Liver (tissue), 9 donors: ENCODE data around the gene GPHN. TPM values are rescaled to one million over a fixed set of nuclear protein-coding genes. Genes with fewer than 3 reads are reported as not detected.

Source experiments
- DNase-seq: peaks from one replicate; pipeline ENCODE4 v3.0.0-alpha.2; 2017; ENCODE audit warnings: low spot score
- H3K27ac ChIP-seq, 2 donors: one replicate each; pipeline ENCODE4 v1.7.0; 2013; ENCODE audit warnings: inconsistent platforms in 2 of 2, low read length in 2 of 2, control low read depth in 1 of 2, low read depth in 1 of 2, mild to moderate bottlenecking in 1 of 2
- H3K27me3 ChIP-seq, 4 donors: one replicate each; pipeline versions ENCODE4 v1.6.1 to v1.7.0; 2013; ENCODE audit warnings: low read length in 3 of 4, inconsistent platforms in 1 of 4, mild to moderate bottlenecking in 1 of 4, moderate library complexity in 1 of 4; ENCODE audit not compliant: control insufficient read depth in 4 of 4, insufficient read depth in 4 of 4
- H3K36me3 ChIP-seq, 4 donors: one replicate each; pipeline versions ENCODE4 v1.6.1 to v1.7.0; 2013; ENCODE audit warnings: low read length in 3 of 4, mild to moderate bottlenecking in 3 of 4, low read depth in 1 of 4, moderate library complexity in 1 of 4; ENCODE audit not compliant: control insufficient read depth in 4 of 4, insufficient read depth in 3 of 4
- H3K4me1 ChIP-seq, 4 donors: one replicate each; pipeline versions ENCODE4 v1.6.1 to v1.7.0; 2013; ENCODE audit warnings: low read length in 3 of 4, mild to moderate bottlenecking in 3 of 4, moderate library complexity in 1 of 4; ENCODE audit not compliant: control insufficient read depth in 4 of 4, insufficient read depth in 4 of 4
- H3K4me3 ChIP-seq, 3 donors: one replicate each; pipeline versions ENCODE4 v1.6.1 to v1.7.0; 2013; ENCODE audit warnings: low read length in 3 of 3, control low read depth in 1 of 3, low read depth in 1 of 3, mild to moderate bottlenecking in 1 of 3
- H3K9ac ChIP-seq, 2 donors: one replicate each; pipeline ENCODE4 v1.7.0; 2013; ENCODE audit warnings: low read length in 2 of 2, mild to moderate bottlenecking in 2 of 2, moderate library complexity in 2 of 2, control low read depth in 1 of 2, low read depth in 1 of 2
- H3K9me3 ChIP-seq, 4 donors: one replicate each; pipeline versions ENCODE4 v1.6.1 to v1.7.0; 2013; ENCODE audit warnings: low read length in 3 of 4; ENCODE audit not compliant: control insufficient read depth in 4 of 4
- EGR1 ChIP-seq, 2 donors: IDR thresholded peaks; 2 replicates each; pipeline ENCODE4 v1.6.1; 2016 to 2018; ENCODE audit warnings: antibody characterized with exemption in 2 of 2, low read depth in 2 of 2
- FOXA1 ChIP-seq: IDR thresholded peaks from 2 replicates; pipeline ENCODE4 v1.6.1; 2016; ENCODE audit warnings: antibody characterized with exemption
- GABPA ChIP-seq, 2 donors: IDR thresholded peaks in 1 of 2; conservative IDR thresholded peaks in 1 of 2; 2 replicates each; pipeline ENCODE4 v1.6.1; 2016; ENCODE audit warnings: antibody characterized with exemption in 2 of 2, mild to moderate bottlenecking in 1 of 2, moderate library complexity in 1 of 2
- HNF4A ChIP-seq, 2 donors: conservative IDR thresholded peaks; 2 replicates each; pipeline ENCODE4 v1.6.1; 2016; ENCODE audit warnings: antibody characterized with exemption in 2 of 2, mild to moderate bottlenecking in 2 of 2
- JUND ChIP-seq, 2 donors: IDR thresholded peaks; 2 replicates each; pipeline ENCODE4 v1.6.1; 2016; ENCODE audit warnings: antibody characterized with exemption in 2 of 2
- NR2F2 ChIP-seq: IDR thresholded peaks from 2 replicates; pipeline ENCODE4 v1.6.1; 2016; ENCODE audit warnings: antibody characterized with exemption
- RAD21 ChIP-seq, 2 donors: IDR thresholded peaks; 2 replicates each; pipeline ENCODE4 v1.6.1; 2016; ENCODE audit warnings: antibody characterized with exemption in 2 of 2, mild to moderate bottlenecking in 2 of 2
- RXRA ChIP-seq, 2 donors: IDR thresholded peaks; 2 replicates each; pipeline ENCODE4 v1.6.1; 2017 to 2018; ENCODE audit warnings: antibody characterized with exemption in 2 of 2, mild to moderate bottlenecking in 1 of 2
- TAF1 ChIP-seq: conservative IDR thresholded peaks from 2 replicates; pipeline ENCODE4 v1.6.1; 2016; ENCODE audit warnings: antibody characterized with exemption, mild to moderate bottlenecking
- WGBS: extraction: QIAGEN DNeasy Blood & Tissue Kit; methylation state at CpG from one replicate; pipeline ENCODE4 v1.1.7; 2013; 5-methylcytosine and 5-hydroxymethylcytosine counted together
- polyA plus RNA-seq, 2 donors: library from polyadenylated mRNA; stranded (reverse) in 1 of 2; unstranded in 1 of 2; fragments of 200-250 nt in 1 of 2; fragments of >200 nt in 1 of 2; fragmentation: Nextera tagmentation in 1 of 2; extraction: Ambion mirVana in 1 of 2; gene quantifications; one replicate each; pipeline versions ENCODE4 v1.2.1 to v1.2.3, GENCODE V29; 2013 to 2015
- total RNA-seq, 2 donors: library from RNA; depleted of rRNA; stranded (reverse); fragments of >200 nt; gene quantifications; one replicate each; pipeline ENCODE4 v1.2.3, GENCODE V29; 2014
- TF ChIP-seq, protein P1 (sequence below): fragments of 150-350 bp; IDR thresholded peaks from 2 replicates; pipeline ENCODE4 v1.5.1; 2017; ENCODE audit warnings: improper control_type of control experiment, low read depth, low read length; ENCODE audit not compliant: missing input control
- TF ChIP-seq, protein P2 (sequence below): IDR thresholded peaks from 2 replicates; pipeline ENCODE4 v1.6.1; 2016; ENCODE audit warnings: antibody characterized with exemption
- TF ChIP-seq, protein P3 (sequence below): IDR thresholded peaks from 2 replicates; pipeline ENCODE4 v1.6.1; 2016; ENCODE audit warnings: antibody characterized with exemption
- TF ChIP-seq, protein P4 (sequence below): IDR thresholded peaks from 2 replicates; pipeline ENCODE4 v1.6.1; 2016; ENCODE audit warnings: antibody characterized with exemption, mild to moderate bottlenecking
- donor health status: healthy.
- donor health status: healthy.
- donor health status: healthy.
- donor health status: healthy.
- donor health status: healthy.

The GPHN gene
- total and polyA plus RNA-seq, 4 donors = 18.4 to 76.4 (median 47.4) TPM

DNA sequence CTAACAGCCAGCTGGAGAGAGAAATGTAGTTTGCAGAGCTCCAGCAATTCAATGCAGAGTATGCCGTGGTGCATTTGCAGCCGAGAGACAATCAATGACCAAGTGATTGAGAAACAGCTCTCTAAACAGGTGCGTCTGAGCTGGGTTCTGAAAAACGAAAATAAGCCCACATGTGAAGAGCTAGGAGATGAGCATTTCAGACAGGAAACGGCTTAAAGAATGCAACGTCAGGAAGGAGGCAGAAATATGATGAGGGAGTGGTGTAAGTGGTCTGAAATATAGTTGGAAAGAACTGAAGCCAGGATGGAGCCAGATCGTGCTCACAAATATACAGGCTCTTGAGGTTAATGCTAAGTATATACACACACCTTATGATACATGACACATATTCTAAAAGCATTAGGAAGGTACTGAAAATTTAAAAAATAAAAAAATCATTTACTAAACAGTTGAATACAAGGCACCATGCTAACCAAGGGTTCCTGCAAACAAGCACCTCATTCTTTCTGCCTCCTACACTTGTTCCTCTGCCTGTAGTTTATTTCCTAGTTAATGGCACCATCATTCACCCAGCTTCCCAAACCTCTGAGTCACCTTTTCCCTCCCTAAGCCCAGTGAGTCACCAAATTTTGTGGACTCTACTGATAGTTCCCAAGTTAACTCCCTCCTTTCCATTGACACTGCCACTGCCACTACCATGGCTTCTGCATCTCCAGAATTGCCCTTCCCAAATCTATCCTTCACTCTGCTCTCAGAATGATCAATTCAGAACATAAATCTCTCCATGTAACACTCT, 679.0 kb downstream of the GPHN start:
- Histone ChIP-seq H3K9ac (no peak overlapping the region), H3K9me3 (no peaks in the 10 kb centered on the region), H3K27me3 (no peaks in the 10 kb centered on the region), H3K4me1 (peaks cover 0 to 3% (median 0%) of the 10 kb centered on the region in 4 donors), H3K4me3 (no peak overlapping the region), H3K36me3 (peaks cover 0 to 2% (median 0%) of the 10 kb centered on the region in 4 donors), H3K27ac (no peak overlapping the region)
- no peak for DNase-seq
- 46% methylated on average over 7 of the region's 7 CpGs for WGBS
- TF ChIP-seq JUND (IDR thresholded peaks at IDR 0.05) (peak in 1 of 2 donors; percentile 52), GABPA (IDR thresholded peaks at IDR 0.05 in 1 of 2, conservative IDR thresholded peaks at IDR 0.05 in 1 of 2) (no peak)

DNA sequence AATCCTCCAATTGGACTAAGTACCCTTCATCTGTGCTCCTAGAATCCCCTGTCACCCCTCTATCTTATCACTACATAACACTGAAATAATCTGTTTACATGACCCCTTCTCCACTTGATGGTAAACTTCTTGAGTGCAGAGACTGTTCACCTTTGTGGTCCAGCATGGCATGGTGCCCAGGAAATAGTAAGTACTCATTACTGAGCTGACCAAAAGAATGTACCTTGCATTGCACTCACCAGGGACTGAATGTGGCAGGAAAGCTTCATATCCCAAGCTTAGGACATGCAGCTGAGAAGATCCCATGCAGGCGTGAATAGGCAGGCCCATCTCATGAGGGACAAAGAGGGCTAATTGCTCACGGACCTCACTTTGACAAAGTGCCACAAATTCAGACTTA, 679.9 kb downstream of the GPHN start:
- H3K4me1 ChIP-seq = peaks cover 0 to 3% (median 0%) of the 10 kb centered on the region in 4 donors
- TF ChIP-seq, protein P1, sequence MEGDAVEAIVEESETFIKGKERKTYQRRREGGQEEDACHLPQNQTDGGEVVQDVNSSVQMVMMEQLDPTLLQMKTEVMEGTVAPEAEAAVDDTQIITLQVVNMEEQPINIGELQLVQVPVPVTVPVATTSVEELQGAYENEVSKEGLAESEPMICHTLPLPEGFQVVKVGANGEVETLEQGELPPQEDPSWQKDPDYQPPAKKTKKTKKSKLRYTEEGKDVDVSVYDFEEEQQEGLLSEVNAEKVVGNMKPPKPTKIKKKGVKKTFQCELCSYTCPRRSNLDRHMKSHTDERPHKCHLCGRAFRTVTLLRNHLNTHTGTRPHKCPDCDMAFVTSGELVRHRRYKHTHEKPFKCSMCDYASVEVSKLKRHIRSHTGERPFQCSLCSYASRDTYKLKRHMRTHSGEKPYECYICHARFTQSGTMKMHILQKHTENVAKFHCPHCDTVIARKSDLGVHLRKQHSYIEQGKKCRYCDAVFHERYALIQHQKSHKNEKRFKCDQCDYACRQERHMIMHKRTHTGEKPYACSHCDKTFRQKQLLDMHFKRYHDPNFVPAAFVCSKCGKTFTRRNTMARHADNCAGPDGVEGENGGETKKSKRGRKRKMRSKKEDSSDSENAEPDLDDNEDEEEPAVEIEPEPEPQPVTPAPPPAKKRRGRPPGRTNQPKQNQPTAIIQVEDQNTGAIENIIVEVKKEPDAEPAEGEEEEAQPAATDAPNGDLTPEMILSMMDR = no peak
- TF ChIP-seq HNF4A (conservative IDR thresholded peaks at IDR 0.05) (no peak), TAF1 (no peak)
- TF ChIP-seq, protein P2, sequence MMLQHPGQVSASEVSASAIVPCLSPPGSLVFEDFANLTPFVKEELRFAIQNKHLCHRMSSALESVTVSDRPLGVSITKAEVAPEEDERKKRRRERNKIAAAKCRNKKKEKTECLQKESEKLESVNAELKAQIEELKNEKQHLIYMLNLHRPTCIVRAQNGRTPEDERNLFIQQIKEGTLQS = no peak
- no peak overlapping the region for H3K27ac ChIP-seq
- H3K9ac ChIP-seq = no peak overlapping the region
- no peaks in the 10 kb centered on the region for H3K9me3 ChIP-seq
- 94% methylated on average over 2 of the region's 2 CpGs for WGBS
- H3K4me3 ChIP-seq = no peak overlapping the region
- H3K36me3 ChIP-seq = peaks cover 0 to under 1% (median 0%) of the 10 kb centered on the region in 4 donors
- DNase-seq = no peak
- no peaks in the 10 kb centered on the region for H3K27me3 ChIP-seq

DNA sequence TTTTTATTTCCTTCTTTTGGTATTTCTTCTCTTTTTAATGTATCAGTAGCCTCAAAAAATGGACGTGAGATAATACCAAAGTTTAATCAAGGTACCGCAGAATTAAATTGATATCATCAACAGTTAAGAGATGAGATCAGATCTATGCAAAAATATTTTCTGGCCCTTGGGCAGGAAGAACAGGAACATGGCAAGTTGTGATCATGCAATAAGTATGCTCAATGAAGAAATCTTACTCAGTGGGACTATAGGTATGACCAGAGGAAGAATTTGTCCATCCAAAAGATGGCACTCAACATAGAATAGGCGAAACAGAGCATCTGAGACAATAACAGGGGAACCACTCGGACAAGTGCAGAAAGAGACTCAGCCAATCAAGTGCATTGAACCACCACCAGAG, 680.4 kb downstream of the GPHN start:
- no peaks in the 10 kb centered on the region for H3K27me3 ChIP-seq
- H3K27ac ChIP-seq = no peak overlapping the region
- 96% methylated on average over 4 of the region's 4 CpGs for WGBS
- H3K9ac ChIP-seq = no peak overlapping the region
- no peak overlapping the region for H3K4me3 ChIP-seq
- TF ChIP-seq, protein P2 = no peak
- TF ChIP-seq, protein P3, sequence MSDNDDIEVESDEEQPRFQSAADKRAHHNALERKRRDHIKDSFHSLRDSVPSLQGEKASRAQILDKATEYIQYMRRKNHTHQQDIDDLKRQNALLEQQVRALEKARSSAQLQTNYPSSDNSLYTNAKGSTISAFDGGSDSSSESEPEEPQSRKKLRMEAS = no peak
- H3K4me1 ChIP-seq = peaks cover 0 to 3% (median 0%) of the 10 kb centered on the region in 4 donors
- H3K36me3 ChIP-seq = no peaks in the 10 kb centered on the region
- no peaks in the 10 kb centered on the region for H3K9me3 ChIP-seq
- no peak for DNase-seq

DNA sequence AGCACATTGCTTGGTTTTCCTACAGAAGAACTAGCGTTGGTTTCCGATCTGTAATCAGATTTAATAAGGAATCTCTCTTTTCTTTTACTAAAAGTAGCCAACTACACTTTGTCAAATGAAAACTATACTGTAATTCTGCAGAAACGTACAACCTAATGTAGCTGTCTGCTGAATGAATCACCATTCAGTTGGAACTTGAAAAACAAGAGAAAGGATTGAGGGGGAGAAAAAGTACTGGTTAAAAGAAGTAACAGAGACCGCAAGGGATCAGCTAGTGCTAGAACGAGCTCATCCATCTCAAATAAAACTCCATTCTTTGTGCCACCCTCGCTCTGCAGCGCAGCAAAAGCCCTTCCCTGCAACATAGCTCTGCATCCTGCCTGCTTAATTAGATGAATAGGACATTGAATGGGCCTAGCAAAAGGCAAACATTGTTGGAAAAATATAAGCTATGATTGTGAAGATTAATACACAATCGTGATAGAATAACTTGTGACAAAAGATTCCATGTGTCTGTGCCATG, 683.9 kb downstream of the GPHN start:
- DNase-seq = no peak
- H3K9ac ChIP-seq = no peak overlapping the region
- H3K27me3 ChIP-seq = no peaks in the 10 kb centered on the region
- no peak overlapping the region for H3K4me3 ChIP-seq
- TF ChIP-seq NR2F2 = no peak
- TF ChIP-seq, protein P4, sequence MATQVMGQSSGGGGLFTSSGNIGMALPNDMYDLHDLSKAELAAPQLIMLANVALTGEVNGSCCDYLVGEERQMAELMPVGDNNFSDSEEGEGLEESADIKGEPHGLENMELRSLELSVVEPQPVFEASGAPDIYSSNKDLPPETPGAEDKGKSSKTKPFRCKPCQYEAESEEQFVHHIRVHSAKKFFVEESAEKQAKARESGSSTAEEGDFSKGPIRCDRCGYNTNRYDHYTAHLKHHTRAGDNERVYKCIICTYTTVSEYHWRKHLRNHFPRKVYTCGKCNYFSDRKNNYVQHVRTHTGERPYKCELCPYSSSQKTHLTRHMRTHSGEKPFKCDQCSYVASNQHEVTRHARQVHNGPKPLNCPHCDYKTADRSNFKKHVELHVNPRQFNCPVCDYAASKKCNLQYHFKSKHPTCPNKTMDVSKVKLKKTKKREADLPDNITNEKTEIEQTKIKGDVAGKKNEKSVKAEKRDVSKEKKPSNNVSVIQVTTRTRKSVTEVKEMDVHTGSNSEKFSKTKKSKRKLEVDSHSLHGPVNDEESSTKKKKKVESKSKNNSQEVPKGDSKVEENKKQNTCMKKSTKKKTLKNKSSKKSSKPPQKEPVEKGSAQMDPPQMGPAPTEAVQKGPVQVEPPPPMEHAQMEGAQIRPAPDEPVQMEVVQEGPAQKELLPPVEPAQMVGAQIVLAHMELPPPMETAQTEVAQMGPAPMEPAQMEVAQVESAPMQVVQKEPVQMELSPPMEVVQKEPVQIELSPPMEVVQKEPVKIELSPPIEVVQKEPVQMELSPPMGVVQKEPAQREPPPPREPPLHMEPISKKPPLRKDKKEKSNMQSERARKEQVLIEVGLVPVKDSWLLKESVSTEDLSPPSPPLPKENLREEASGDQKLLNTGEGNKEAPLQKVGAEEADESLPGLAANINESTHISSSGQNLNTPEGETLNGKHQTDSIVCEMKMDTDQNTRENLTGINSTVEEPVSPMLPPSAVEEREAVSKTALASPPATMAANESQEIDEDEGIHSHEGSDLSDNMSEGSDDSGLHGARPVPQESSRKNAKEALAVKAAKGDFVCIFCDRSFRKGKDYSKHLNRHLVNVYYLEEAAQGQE = no peak
- no peak for TF ChIP-seq RXRA (IDR thresholded peaks at IDR 0.05)
- TF ChIP-seq FOXA1 = no peak
- no peak for TF ChIP-seq EGR1 (IDR thresholded peaks at IDR 0.05; ENCODE audit: low read depth in 2 of 2)
- TF ChIP-seq, protein P3 = no peak
- no peak for TF ChIP-seq RAD21 (IDR thresholded peaks at IDR 0.05)
- peaks cover 0 to 1% (median 0%) of the 10 kb centered on the region in 4 donors for H3K36me3 ChIP-seq
- no peak overlapping the region for H3K27ac ChIP-seq
- WGBS = 88% methylated on average over 8 of the region's 8 CpGs
- H3K4me1 ChIP-seq = no peaks in the 10 kb centered on the region
- H3K9me3 ChIP-seq = no peaks in the 10 kb centered on the region
